ENCODE data around the gene CLNK.

DNA sequence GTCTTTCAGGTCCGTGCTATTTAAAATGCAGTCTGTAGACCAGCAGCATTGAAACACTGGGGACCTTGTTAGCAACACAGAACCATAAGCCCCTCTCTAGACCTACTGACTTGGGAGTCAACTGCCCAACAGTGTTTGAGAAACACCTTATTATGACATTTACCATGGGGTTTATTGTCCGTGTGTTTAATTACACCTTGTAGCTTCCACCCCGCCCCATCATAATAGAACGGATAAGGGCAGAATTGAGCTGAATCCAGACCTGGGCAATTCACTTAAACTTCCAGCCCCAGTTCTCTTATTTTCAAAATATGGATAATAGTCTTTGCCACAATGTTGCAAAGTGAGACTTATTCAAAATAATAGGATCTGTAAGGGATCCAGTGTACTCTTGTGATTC lies 30.6 kb upstream of the CLNK start:
- TF ChIP-seq, protein P1, sequence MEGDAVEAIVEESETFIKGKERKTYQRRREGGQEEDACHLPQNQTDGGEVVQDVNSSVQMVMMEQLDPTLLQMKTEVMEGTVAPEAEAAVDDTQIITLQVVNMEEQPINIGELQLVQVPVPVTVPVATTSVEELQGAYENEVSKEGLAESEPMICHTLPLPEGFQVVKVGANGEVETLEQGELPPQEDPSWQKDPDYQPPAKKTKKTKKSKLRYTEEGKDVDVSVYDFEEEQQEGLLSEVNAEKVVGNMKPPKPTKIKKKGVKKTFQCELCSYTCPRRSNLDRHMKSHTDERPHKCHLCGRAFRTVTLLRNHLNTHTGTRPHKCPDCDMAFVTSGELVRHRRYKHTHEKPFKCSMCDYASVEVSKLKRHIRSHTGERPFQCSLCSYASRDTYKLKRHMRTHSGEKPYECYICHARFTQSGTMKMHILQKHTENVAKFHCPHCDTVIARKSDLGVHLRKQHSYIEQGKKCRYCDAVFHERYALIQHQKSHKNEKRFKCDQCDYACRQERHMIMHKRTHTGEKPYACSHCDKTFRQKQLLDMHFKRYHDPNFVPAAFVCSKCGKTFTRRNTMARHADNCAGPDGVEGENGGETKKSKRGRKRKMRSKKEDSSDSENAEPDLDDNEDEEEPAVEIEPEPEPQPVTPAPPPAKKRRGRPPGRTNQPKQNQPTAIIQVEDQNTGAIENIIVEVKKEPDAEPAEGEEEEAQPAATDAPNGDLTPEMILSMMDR (IDR thresholded peaks at IDR 0.05), result no peak
- TF ChIP-seq EP300 (IDR thresholded peaks at IDR 0.05) (no peak), POLR2A (IDR thresholded peaks at IDR 0.05) (no peak)
